Gastrocnemius medialis (tissue), 4 donors: Measurements from ENCODE around the gene MYO18B.

ENCODE experiments used
- CTCF ChIP-seq, 5 experiments: fragments of 450-650 bp in 3 of 5; fragments of 200-600 bp in 2 of 5; sonication (generic) in 2 of 5; IDR thresholded peaks in 4 of 5; conservative IDR thresholded peaks in 1 of 5; 1 replicate in 4 of 5; 2 replicates in 1 of 5; pipeline ENCODE4 v1.5.1; 2016 to 2019; ENCODE audit warnings: antibody characterized with exemption in 5 of 5, mild to moderate bottlenecking in 3 of 5, moderate library complexity in 3 of 5
- POLR2A ChIP-seq, 2 donors: fragments of 450-650 bp; IDR thresholded peaks; one replicate each; pipeline ENCODE4 v1.6.1; 2017; ENCODE audit warnings: antibody characterized with exemption in 2 of 2, mild to moderate bottlenecking in 2 of 2, moderate library complexity in 2 of 2

GRCh38 chr22:25750569-25751173, 8.7 kb downstream of the MYO18B start:
- TF ChIP-seq POLR2A (IDR thresholded peaks at IDR 0.05) (peak; percentile 58 to 60), CTCF (IDR thresholded peaks at IDR 0.05 in 4 of 5, conservative IDR thresholded peaks at IDR 0.05 in 1 of 5) (peak in 2 of 5 experiments; percentile 33 to 39)
